Liver (tissue), 3 donors: ENCODE data around the gene MARCHF2.

Source experiments
- CTCF ChIP-seq: fragments of 150-350 bp; IDR thresholded peaks from 2 replicates; pipeline ENCODE4 v1.5.1; 2017; ENCODE audit warnings: improper control_type of control experiment, low read depth, low read length; ENCODE audit not compliant: missing input control
- EGR1 ChIP-seq, 2 donors: IDR thresholded peaks; 2 replicates each; pipeline ENCODE4 v1.6.1; 2016 to 2018; ENCODE audit warnings: antibody characterized with exemption in 2 of 2, low read depth in 2 of 2
- GABPA ChIP-seq, 2 donors: IDR thresholded peaks in 1 of 2; conservative IDR thresholded peaks in 1 of 2; 2 replicates each; pipeline ENCODE4 v1.6.1; 2016; ENCODE audit warnings: antibody characterized with exemption in 2 of 2, mild to moderate bottlenecking in 1 of 2, moderate library complexity in 1 of 2
- MAX ChIP-seq: IDR thresholded peaks from 2 replicates; pipeline ENCODE4 v1.6.1; 2016; ENCODE audit warnings: antibody characterized with exemption
- RAD21 ChIP-seq, 2 donors: IDR thresholded peaks; 2 replicates each; pipeline ENCODE4 v1.6.1; 2016; ENCODE audit warnings: antibody characterized with exemption in 2 of 2, mild to moderate bottlenecking in 2 of 2
- REST ChIP-seq: IDR thresholded peaks from 2 replicates; pipeline ENCODE4 v1.6.1; 2016; ENCODE audit warnings: antibody characterized with exemption, mild to moderate bottlenecking
- SP1 ChIP-seq: IDR thresholded peaks from 2 replicates; pipeline ENCODE4 v1.6.1; 2018; ENCODE audit warnings: antibody characterized with exemption, mild to moderate bottlenecking
- donor health status: healthy.
- donor health status: healthy.

GRCh38 chr19:8461891-8462290 is 48.8 kb downstream of the MARCHF2 start:
- TF ChIP-seq GABPA (IDR thresholded peaks at IDR 0.05 in 1 of 2, conservative IDR thresholded peaks at IDR 0.05 in 1 of 2) (no peak), RAD21 (IDR thresholded peaks at IDR 0.05) (no peak), CTCF (no peak), EGR1 (IDR thresholded peaks at IDR 0.05; ENCODE audit: low read depth in 2 of 2) (no peak), MAX (no peak), REST (no peak), SP1 (no peak)
